Testis (tissue), 2 donors: Measurements from ENCODE around the gene FBXO3.

Source experiments
- CTCF ChIP-seq, 3 experiments: fragments of 450-650 bp in 2 of 3; fragments of 200-600 bp in 1 of 3; sonication (generic) in 1 of 3; IDR thresholded peaks; one replicate each; pipeline ENCODE4 v1.5.1; 2016 to 2019; ENCODE audit warnings: antibody characterized with exemption in 3 of 3, mild to moderate bottlenecking in 2 of 3, moderate library complexity in 1 of 3
- POLR2A ChIP-seq: fragments of 450-650 bp; IDR thresholded peaks from one replicate; pipeline ENCODE4 v1.6.1; 2017; ENCODE audit warnings: antibody characterized with exemption, mild to moderate bottlenecking, moderate library complexity

GRCh38 chr11:33725496-33725895 is 48.8 kb downstream of the FBXO3 start:
- TF ChIP-seq POLR2A: no peak
- TF ChIP-seq CTCF (IDR thresholded peaks at IDR 0.05): no peak
